HEK293 (cell line): ENCODE measurements around the gene UBE2E1.
A peak's percentile ranks its signal among the peaks of the same experiment; 100 is the strongest.

Experiments
- CTCF ChIA-PET: fragments of 350-600 bp; formaldehyde crosslinking; extraction: SDS; loops from one replicate; lab custom pipeline; 2021; ENCODE audit warnings: antibody characterized with exemption; lab: Yijun Ruan, JAX
- POLR2A ChIA-PET: fragments of 300-600 bp; formaldehyde crosslinking; extraction: SDS; loops from one replicate; lab custom pipeline; 2020; ENCODE audit warnings: antibody characterized with exemption, inconsistent platforms; lab: Yijun Ruan, JAX
- H3K27ac ChIP-seq: fragments of 200-500 bp; sonication (Bioruptor generic); 2 replicates; pipeline ENCODE4 v1.5.1; 2014; ENCODE audit warnings: low read depth, low read length, control low read depth, inconsistent platforms; ENCODE audit errors: extremely low read depth
- H3K36me3 ChIP-seq, 2 experiments: fragments of 200-500 bp in 1 of 2; sonication (Bioruptor generic) in 1 of 2; 1 replicate in 1 of 2; 2 replicates in 1 of 2; pipeline ENCODE4 v1.5.1; 2014 to 2017; ENCODE audit warnings: inconsistent platforms in 2 of 2, low read length in 2 of 2; ENCODE audit not compliant: control insufficient read depth in 2 of 2, insufficient read depth in 1 of 2
- H3K4me1 ChIP-seq: fragments of 200-500 bp; sonication (Bioruptor generic); 2 replicates; pipeline ENCODE4 v1.5.1; 2014; ENCODE audit warnings: mild to moderate bottlenecking, low read length, inconsistent platforms; ENCODE audit not compliant: control insufficient read depth, insufficient read depth
- H3K4me3 ChIP-seq: 2 replicates; pipeline ENCODE4 v1.5.1; 2011; ENCODE audit warnings: low read depth, mild to moderate bottlenecking, control low read depth, low read length, moderate library complexity
- H3K9me3 ChIP-seq: fragments of 200-500 bp; sonication (Bioruptor generic); 2 replicates; pipeline ENCODE4 v1.5.1; 2014; ENCODE audit warnings: low read depth, low read length, inconsistent platforms; ENCODE audit not compliant: control insufficient read depth, insufficient read depth
- AEBP2 ChIP-seq: fragments of 450-650 bp; formaldehyde crosslinking; IDR thresholded peaks from 2 replicates; pipeline ENCODE4 v1.5.1; 2016; ENCODE audit warnings: missing biosample characterization, missing genetic modification characterization, borderline replicate concordance
- BCL11B ChIP-seq: fragments of 450-650 bp; formaldehyde crosslinking; IDR thresholded peaks from 2 replicates; pipeline ENCODE4 v1.5.1; 2016; ENCODE audit warnings: low read depth, missing biosample characterization, missing genetic modification characterization
- GLI2 ChIP-seq: fragments of 450-650 bp; formaldehyde crosslinking; IDR thresholded peaks from 2 replicates; pipeline ENCODE4; 2017; ENCODE audit warnings: missing biosample characterization, missing genetic modification characterization, low read depth, borderline replicate concordance
- GLI4 ChIP-seq: fragments of 450-650 bp; formaldehyde crosslinking; IDR thresholded peaks from 2 replicates; pipeline ENCODE4 v1.5.1; 2016; ENCODE audit warnings: missing biosample characterization, missing genetic modification characterization
- IKZF3 ChIP-seq: fragments of 450-650 bp; IDR thresholded peaks from 2 replicates; pipeline ENCODE4 v1.5.0; 2018; ENCODE audit warnings: missing biosample characterization, mild to moderate bottlenecking, missing genetic modification characterization, moderate library complexity
- PRDM2 ChIP-seq: fragments of 450-650 bp; formaldehyde crosslinking; IDR thresholded peaks from 2 replicates; pipeline ENCODE4 v1.5.1; 2016; ENCODE audit warnings: missing biosample characterization, missing genetic modification characterization, borderline replicate concordance
- SP2 ChIP-seq: fragments of 450-650 bp; formaldehyde crosslinking; IDR thresholded peaks from 2 replicates; pipeline ENCODE4 v1.5.1; 2016; ENCODE audit warnings: missing biosample characterization, missing genetic modification characterization
- YY1 ChIP-seq: fragments of 450-650 bp; formaldehyde crosslinking; IDR thresholded peaks from 2 replicates; pipeline ENCODE4 v1.5.1; 2018; ENCODE audit warnings: missing biosample characterization, missing genetic modification characterization
- ZBTB20 ChIP-seq: fragments of 450-650 bp; formaldehyde crosslinking; IDR thresholded peaks from 2 replicates; pipeline ENCODE4 v1.5.1; 2016; ENCODE audit warnings: missing biosample characterization, missing genetic modification characterization
- ZBTB6 ChIP-seq: fragments of 450-650 bp; formaldehyde crosslinking; IDR thresholded peaks from 2 replicates; pipeline ENCODE4 v1.5.1; 2017; ENCODE audit warnings: missing biosample characterization, missing genetic modification characterization
- ZBTB7A ChIP-seq: fragments of 450-650 bp; formaldehyde crosslinking; IDR thresholded peaks from 2 replicates; pipeline ENCODE4 v1.5.1; 2016; ENCODE audit warnings: low read depth, missing biosample characterization, missing genetic modification characterization
- ZNF10 ChIP-seq: fragments of 450-650 bp; formaldehyde crosslinking; IDR thresholded peaks from 2 replicates; pipeline ENCODE4 v1.5.1; 2017; ENCODE audit warnings: missing biosample characterization, missing genetic modification characterization
- ZNF18 ChIP-seq: fragments of 450-650 bp; formaldehyde crosslinking; IDR thresholded peaks from 2 replicates; pipeline ENCODE4 v1.5.1; 2016; ENCODE audit warnings: missing biosample characterization, missing genetic modification characterization
- ZNF211 ChIP-seq: fragments of 450-650 bp; formaldehyde crosslinking; IDR thresholded peaks from 2 replicates; pipeline ENCODE4 v1.5.1; 2016; ENCODE audit warnings: low read depth, missing biosample characterization, missing genetic modification characterization
- ZNF37A ChIP-seq: fragments of 450-650 bp; IDR thresholded peaks from 2 replicates; pipeline ENCODE4 v1.5.1; 2018; ENCODE audit warnings: missing biosample characterization, missing genetic modification characterization
- ZNF391 ChIP-seq: fragments of 450-650 bp; formaldehyde crosslinking; IDR thresholded peaks from 2 replicates; pipeline ENCODE4 v1.5.1; 2016; ENCODE audit warnings: low read depth, missing biosample characterization, missing genetic modification characterization, borderline replicate concordance
- ZNF426 ChIP-seq: fragments of 450-650 bp; formaldehyde crosslinking; IDR thresholded peaks from 2 replicates; pipeline ENCODE4 v1.5.1; 2017; ENCODE audit warnings: missing biosample characterization, missing genetic modification characterization, mild to moderate bottlenecking, inconsistent platforms, moderate library complexity
- ZNF629 ChIP-seq: fragments of 450-650 bp; formaldehyde crosslinking; IDR thresholded peaks from 2 replicates; pipeline ENCODE4 v1.5.1; 2017; ENCODE audit warnings: missing biosample characterization, missing genetic modification characterization
- ZNF660 ChIP-seq: fragments of 450-650 bp; IDR thresholded peaks from 2 replicates; pipeline ENCODE4 v1.5.1; 2018; ENCODE audit warnings: missing biosample characterization, mild to moderate bottlenecking, missing genetic modification characterization
- ZNF704 ChIP-seq: fragments of 450-650 bp; formaldehyde crosslinking; IDR thresholded peaks from 2 replicates; pipeline ENCODE4 v1.5.1; 2016; ENCODE audit warnings: missing biosample characterization, missing genetic modification characterization
- ZNF792 ChIP-seq: fragments of 450-650 bp; formaldehyde crosslinking; IDR thresholded peaks from 2 replicates; pipeline ENCODE4 v1.5.1; 2016; ENCODE audit warnings: missing biosample characterization, missing genetic modification characterization
- ZNF837 ChIP-seq: fragments of 450-650 bp; formaldehyde crosslinking; IDR thresholded peaks from 2 replicates; pipeline ENCODE4 v1.5.1; 2016; ENCODE audit warnings: missing biosample characterization, missing genetic modification characterization
- ZSCAN30 ChIP-seq: fragments of 450-650 bp; IDR thresholded peaks from 2 replicates; pipeline ENCODE4 v1.5.1; 2018; ENCODE audit warnings: missing biosample characterization, mild to moderate bottlenecking, missing genetic modification characterization, moderate library complexity
- ZSCAN5A ChIP-seq: fragments of 450-650 bp; formaldehyde crosslinking; IDR thresholded peaks from 2 replicates; pipeline ENCODE4 v1.5.1; 2016; ENCODE audit warnings: missing biosample characterization, missing genetic modification characterization

The UBE2E1 gene

GRCh38 chr3:23756206-23756840, 49.4 kb upstream of the UBE2E1 start (continued):
- TF ChIP-seq AEBP2 (tag by site-specific recombination) (no peak), GLI2 (tag by site-specific recombination) (no peak), ZNF211 (tag by site-specific recombination) (no peak), BCL11B (tag by site-specific recombination) (no peak), ZSCAN5A (tag by site-specific recombination) (no peak), ZBTB20 (0 out of 2 replicates have a peak, but pooled peaks have one; percentile 17), ZBTB7A (tag by site-specific recombination) (no peak), ZSCAN30 (tag by site-specific recombination) (no peak), SP2 (tag by site-specific recombination) (no peak)
- TF ChIP-seq, all 188 proteins: peak for 4

GRCh38 chr3:23758253-23758838, 47.4 kb upstream of the UBE2E1 start:
- no peaks in the 10 kb centered on the region for H3K9me3 ChIP-seq
- H3K27ac ChIP-seq, result no peak overlapping the region
- ChIA-PET CTCF (interaction anchor here (0.9 kb wide), 1 partner anchor 82 kb away, joined by 3 read pairs; no protein-coding TSS in a partner anchor), POLR2A (no interaction called here)
- no peaks in the 10 kb centered on the region for H3K36me3 ChIP-seq
- H3K4me3 ChIP-seq, result no peak overlapping the region
- H3K4me1 ChIP-seq, result no peaks in the 10 kb centered on the region
- no peak for TF ChIP-seq ZNF629 (tag by site-specific recombination)
- TF ChIP-seq ZNF18, result no peak
- TF ChIP-seq ZNF10, result no peak
- no peak for TF ChIP-seq ZNF837 (tag by site-specific recombination)
- TF ChIP-seq ZNF426, result no peak
- TF ChIP-seq ZNF660 (tag by site-specific recombination), result no peak
- no peak for TF ChIP-seq ZNF704 (tag by site-specific recombination)
- no peak for TF ChIP-seq GLI4 (tag by site-specific recombination)
- no peak for TF ChIP-seq ZNF37A (tag by site-specific recombination)
- TF ChIP-seq YY1 (tag by site-specific recombination), result no peak
- no peak for TF ChIP-seq ZNF391 (tag by site-specific recombination)
- TF ChIP-seq ZNF792 (tag by site-specific recombination), result no peak
- no peak for TF ChIP-seq IKZF3 (tag by site-specific recombination)
- no peak for TF ChIP-seq ZBTB6 (tag by site-specific recombination)
- TF ChIP-seq PRDM2 (tag by site-specific recombination), result no peak
